Neural crest cell (in vitro differentiated cells): Measurements from ENCODE around the gene VASH1. TPM values are rescaled to one million over a fixed set of nuclear protein-coding genes. Genes with fewer than 3 reads are reported as not detected.

Experiments used
- DNase-seq: peaks from one replicate; pipeline ENCODE4 v3.0.0; 2021; ENCODE audit warnings: low read depth, mixed read lengths, low spot score
- H3K27ac Mint-ChIP-seq: one replicate; pipeline ENCODE4 v1.8.0; 2021; ENCODE audit warnings: mild to moderate bottlenecking, mixed read lengths; ENCODE audit not compliant: unreplicated experiment
- H3K27me3 Mint-ChIP-seq: 2 replicates; pipeline ENCODE4 v1.8.0; 2021; ENCODE audit warnings: low read depth, mild to moderate bottlenecking, mixed read lengths
- H3K36me3 Mint-ChIP-seq: 2 replicates; pipeline ENCODE4 v1.8.0; 2021; ENCODE audit warnings: low read depth, mild to moderate bottlenecking, mixed read lengths
- H3K4me1 Mint-ChIP-seq: 2 replicates; pipeline ENCODE4 v1.8.0; 2021; ENCODE audit warnings: mixed read lengths
- H3K4me3 Mint-ChIP-seq: one replicate; pipeline ENCODE4 v1.8.0; 2021; ENCODE audit warnings: mild to moderate bottlenecking, mixed read lengths
- H3K9me3 Mint-ChIP-seq: 2 replicates; pipeline ENCODE4 v1.8.0; 2021; ENCODE audit warnings: mixed read lengths
- total RNA-seq: library from RNA; stranded (reverse); gene quantifications from 2 replicates; pipeline ENCODE4 v1.2.1, GENCODE V29; 2021
- TF ChIP-seq, protein P1 (sequence below): fragments of 200-600 bp; sonication (generic); conservative IDR thresholded peaks from 2 replicates; pipeline ENCODE4 v1.5.0; 2021; ENCODE audit warnings: antibody characterized with exemption, mild to moderate bottlenecking

VASH1 gene
- total RNA-seq, 1 donor from 2014 or later = 72.0 TPM

DNA sequence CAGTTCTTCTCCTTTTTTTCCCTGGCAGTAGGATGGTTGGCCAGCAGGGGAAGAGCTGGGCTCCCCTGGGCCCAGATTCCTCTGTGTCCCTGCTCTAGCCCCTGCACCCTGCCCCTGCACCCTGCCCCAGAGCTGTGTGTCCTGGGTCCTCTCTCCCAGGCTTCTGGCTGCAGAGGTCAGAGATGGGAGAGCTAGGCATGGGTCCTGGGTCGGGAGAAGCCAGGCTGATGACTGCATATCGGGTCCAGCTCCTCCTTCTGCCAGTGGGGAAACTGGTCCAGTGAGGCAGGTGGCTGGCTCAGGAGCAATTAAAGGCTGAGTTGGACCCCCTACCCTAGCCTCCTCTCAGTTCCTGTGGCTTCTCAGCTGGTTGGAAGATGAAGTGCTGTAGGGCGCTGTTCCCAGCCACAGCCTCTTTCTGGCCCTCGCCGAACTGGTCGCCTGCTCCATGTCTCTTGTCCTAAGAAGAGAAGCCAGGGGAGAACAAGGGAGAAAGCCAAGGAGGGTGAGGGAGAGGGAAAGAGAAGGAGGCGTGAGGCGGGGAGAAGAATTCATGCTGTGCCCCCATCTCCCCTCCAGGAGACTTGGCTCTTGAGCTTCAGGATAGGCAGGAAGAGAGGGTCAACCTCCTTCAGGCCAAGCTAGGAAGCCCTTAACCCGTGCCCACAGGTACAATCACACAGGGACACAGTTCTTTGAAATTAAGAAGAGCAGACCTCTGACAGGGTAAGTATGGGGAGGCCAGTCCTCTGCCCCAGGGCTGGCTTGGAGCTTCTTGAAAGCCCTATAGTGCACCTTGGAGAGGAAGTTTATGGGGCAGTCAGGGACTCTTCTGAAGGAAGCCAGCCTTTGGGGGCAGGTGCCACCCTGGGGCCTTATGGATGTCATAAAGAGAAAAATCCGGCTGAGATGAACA, 9.5 kb downstream of the VASH1 start:
- Mint-ChIP-seq H3K27me3 (no peaks in the 10 kb centered on the region), H3K27ac (no peak overlapping the region), H3K36me3 (peaks cover 6% of the 10 kb centered on the region), H3K4me3 (no peak overlapping the region), H3K4me1 (peaks cover 47% of the 10 kb centered on the region), H3K9me3 (no peaks in the 10 kb centered on the region)
- TF ChIP-seq, protein P1, sequence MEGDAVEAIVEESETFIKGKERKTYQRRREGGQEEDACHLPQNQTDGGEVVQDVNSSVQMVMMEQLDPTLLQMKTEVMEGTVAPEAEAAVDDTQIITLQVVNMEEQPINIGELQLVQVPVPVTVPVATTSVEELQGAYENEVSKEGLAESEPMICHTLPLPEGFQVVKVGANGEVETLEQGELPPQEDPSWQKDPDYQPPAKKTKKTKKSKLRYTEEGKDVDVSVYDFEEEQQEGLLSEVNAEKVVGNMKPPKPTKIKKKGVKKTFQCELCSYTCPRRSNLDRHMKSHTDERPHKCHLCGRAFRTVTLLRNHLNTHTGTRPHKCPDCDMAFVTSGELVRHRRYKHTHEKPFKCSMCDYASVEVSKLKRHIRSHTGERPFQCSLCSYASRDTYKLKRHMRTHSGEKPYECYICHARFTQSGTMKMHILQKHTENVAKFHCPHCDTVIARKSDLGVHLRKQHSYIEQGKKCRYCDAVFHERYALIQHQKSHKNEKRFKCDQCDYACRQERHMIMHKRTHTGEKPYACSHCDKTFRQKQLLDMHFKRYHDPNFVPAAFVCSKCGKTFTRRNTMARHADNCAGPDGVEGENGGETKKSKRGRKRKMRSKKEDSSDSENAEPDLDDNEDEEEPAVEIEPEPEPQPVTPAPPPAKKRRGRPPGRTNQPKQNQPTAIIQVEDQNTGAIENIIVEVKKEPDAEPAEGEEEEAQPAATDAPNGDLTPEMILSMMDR = no peak
- no peak for DNase-seq

DNA sequence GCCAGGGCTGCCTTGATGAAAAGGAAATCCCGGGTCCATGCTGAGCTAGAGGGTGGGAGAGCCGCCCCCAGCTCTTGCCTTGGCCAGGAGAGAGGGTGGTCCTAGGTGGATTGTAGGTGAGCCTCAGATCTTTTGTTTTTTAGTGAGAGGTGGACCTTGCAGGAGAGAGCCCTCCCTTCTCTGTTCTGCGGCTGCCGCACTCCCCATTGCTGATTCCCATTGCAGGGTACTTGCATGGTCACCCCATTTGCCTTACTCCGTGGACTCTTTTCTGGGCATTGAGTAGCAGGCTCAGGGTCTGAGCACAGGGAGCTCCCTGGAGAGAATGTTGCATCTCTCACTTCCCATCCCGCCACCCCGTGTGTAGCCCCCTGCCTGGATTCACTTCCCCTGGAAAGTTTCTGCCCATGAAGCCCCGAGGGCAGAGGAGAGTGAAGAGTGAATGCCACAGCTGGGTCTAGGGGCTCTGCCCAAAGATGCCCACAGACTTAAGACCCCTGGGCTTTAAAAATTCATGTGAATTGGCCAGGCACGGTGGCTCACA, 10.2 kb downstream of the VASH1 start:
- Mint-ChIP-seq H3K9me3 (no peaks in the 10 kb centered on the region), H3K36me3 (peaks cover 7% of the 10 kb centered on the region), H3K4me3 (no peak overlapping the region), H3K27ac (no peak overlapping the region), H3K4me1 (peaks cover 48% of the 10 kb centered on the region), H3K27me3 (no peaks in the 10 kb centered on the region)
- no peak for DNase-seq
- TF ChIP-seq, protein P1 = no peak

DNA sequence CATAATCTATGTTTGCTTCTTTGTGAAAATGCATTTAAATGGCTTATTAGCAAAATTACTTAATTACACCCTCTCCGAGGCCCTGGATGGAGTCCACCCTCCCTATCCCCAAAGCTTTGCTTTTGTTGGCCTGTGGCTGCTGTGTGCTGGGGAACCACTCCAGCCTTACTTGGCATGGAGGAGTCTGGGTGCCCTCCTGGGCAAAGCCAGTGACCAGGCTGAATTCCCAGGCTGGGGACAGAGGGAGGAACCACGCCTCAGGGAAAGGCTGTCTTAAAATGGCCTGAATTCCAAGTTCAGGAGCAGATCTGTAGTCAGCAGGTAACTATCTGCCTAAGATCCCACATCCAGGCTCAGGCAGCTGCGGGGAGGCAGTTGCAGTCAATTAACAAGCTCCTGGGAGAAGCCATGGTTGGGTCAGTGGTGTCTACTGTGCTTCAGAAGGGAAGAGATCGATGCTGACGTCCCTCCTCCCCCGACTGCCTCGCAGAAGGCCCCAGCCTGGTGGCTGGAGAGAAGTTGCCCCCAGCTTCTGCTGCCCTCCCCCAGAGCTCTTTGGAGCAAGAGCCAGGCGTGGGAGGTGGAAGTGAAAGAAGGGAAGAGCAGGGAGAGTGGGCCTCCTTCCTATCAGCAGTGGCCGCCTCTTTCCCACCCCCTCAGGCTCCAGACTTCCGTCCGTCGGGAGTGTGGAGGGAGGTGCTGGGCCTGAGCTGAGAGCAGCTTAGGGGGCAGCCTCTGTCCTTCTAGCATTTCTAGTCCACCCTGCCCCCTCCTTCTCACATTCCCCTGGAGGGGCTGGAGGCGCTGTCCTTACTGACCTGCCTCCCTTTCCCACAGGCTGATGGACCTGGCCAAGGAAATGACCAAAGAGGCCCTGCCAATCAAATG, 11.3 kb downstream of the VASH1 start:
- peak; percentile 26 for DNase-seq
- Mint-ChIP-seq H3K4me1 (peaks cover 55% of the 10 kb centered on the region), H3K36me3 (peaks cover 7% of the 10 kb centered on the region), H3K27me3 (no peaks in the 10 kb centered on the region), H3K4me3 (peak overlapping the region; percentile 43), H3K27ac (peak overlapping the region; percentile 84), H3K9me3 (no peaks in the 10 kb centered on the region)
- TF ChIP-seq, protein P1 = no peak

DNA sequence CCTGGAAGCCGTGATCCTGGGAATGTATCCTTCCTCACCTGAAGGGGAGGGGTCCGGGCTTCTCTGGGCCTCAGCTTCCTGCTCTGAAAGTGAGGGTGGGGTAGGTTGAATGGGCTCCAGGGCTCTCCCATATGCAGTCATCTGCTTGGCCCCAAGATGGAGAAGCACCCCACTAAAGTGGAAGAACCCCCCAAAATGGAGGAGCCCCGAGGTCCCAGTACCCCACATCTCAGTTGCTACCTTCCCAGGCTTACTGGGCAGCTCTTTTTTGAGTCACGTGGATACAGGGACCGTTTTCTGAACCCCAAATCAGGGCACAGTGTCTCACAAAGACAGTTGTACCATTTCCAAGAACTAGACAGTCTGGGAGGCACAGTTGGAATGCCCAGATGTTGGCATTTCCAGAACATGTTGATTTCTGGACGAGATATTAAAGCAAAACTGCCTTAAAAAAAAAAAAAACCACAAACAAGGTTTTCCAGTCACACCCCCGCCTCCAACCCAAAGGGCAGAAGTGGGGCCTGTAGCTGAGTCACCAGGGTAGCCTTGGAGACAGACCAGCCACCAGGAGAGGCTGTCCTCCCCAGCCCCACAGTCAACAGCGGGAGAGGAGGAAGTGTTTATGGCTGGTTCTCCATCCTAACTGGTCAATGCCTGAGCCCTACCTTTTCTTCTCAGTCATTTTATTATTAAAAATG, 12.1 kb downstream of the VASH1 start:
- Mint-ChIP-seq H3K27me3 (peaks cover under 1% of the 10 kb centered on the region), H3K27ac (no peak overlapping the region), H3K9me3 (no peaks in the 10 kb centered on the region), H3K4me3 (peak overlapping the region; percentile 14), H3K36me3 (peaks cover 7% of the 10 kb centered on the region), H3K4me1 (peaks cover 47% of the 10 kb centered on the region)
- no peak for DNase-seq
- TF ChIP-seq, protein P1 = no peak
